GM12865 (cell line): ENCODE data around the gene C3orf20.

Experiments
- DNase-seq: peaks from one replicate; pipeline ENCODE4 v3.0.0; 2010; ENCODE audit warnings: low read depth
- H3K4me3 ChIP-seq: 2 replicates; pipeline ENCODE4 v1.5.1; 2011; ENCODE audit warnings: mild to moderate bottlenecking, low read depth, low read length, control low read depth
- CTCF ChIP-seq: IDR thresholded peaks from 2 replicates; pipeline ENCODE4 v1.5.1; 2011; ENCODE audit warnings: low read length, control low read depth, low read depth, inconsistent platforms; ENCODE audit not compliant: insufficient read depth; ENCODE audit errors: missing control alignments

The C3orf20 gene

GRCh38 chr3:14725564-14726440, 50.9 kb downstream of the C3orf20 start:
- H3K4me3 ChIP-seq = no peak overlapping the region
- DNase-seq = no peak
- TF ChIP-seq CTCF = no peak

GRCh38 chr3:14726441-14726780, 51.5 kb downstream of the C3orf20 start:
- DNase-seq = no peak
- no peak for TF ChIP-seq CTCF
- H3K4me3 ChIP-seq = no peak overlapping the region

GRCh38 chr3:14728113-14728512, 53.2 kb downstream of the C3orf20 start:
- DNase-seq = no peak
- no peak for TF ChIP-seq CTCF
- no peak overlapping the region for H3K4me3 ChIP-seq

- DNase-seq = no peak
- H3K4me3 ChIP-seq = no peak overlapping the region
- TF ChIP-seq CTCF = no peak
These were observed 55.9 kb downstream of the C3orf20 start for GRCh38 chr3:14730703-14731382.

- no peak for DNase-seq
- TF ChIP-seq CTCF = no peak
- H3K4me3 ChIP-seq = no peak overlapping the region
These were observed 66.0 kb downstream of the C3orf20 start for GRCh38 chr3:14740983-14741382.

- TF ChIP-seq CTCF = no peak
- no peak overlapping the region for H3K4me3 ChIP-seq
- DNase-seq = no peak
These were observed 66.6 kb downstream of the C3orf20 start for GRCh38 chr3:14741510-14741909.
